HCT116 (cell line): ENCODE results near the gene SLC25A41. TPM values are rescaled to one million over a fixed set of nuclear protein-coding genes. Genes with fewer than 3 reads are reported as not detected.
A peak's percentile ranks its signal among the peaks of the same experiment; 100 is the strongest.

Source experiments
- ATAC-seq: fragments of 200-7000 bp; cut with Tn5 transposase; 2 replicates; pipeline ENCODE4 v1.9.1; 2020; ENCODE audit warnings: mild to moderate bottlenecking, moderate library complexity
- BruUV-seq: library from RNA; stranded (reverse); fragments of 400-500 nt; replicated peaks from 2 replicates; lab custom pipeline; 2021; lab: Mats Ljungman, UMichigan
- CTCF ChIA-PET: fragments of 300-600 bp; sonication (Branson Sonifier 250); formaldehyde crosslinking; loops from one replicate; lab custom pipeline; 2021; ENCODE audit warnings: antibody characterized with exemption; lab: Charles Lee
- POLR2A ChIA-PET: fragments of 300-600, 350-600 bp; sonication (Branson Sonifier 250); formaldehyde crosslinking; loops from one replicate; lab custom pipeline; 2021; ENCODE audit warnings: antibody characterized with exemption; lab: Charles Lee
- RAD21 ChIA-PET, 2 experiments: fragments of 300-600 bp; sonication (Branson Sonifier 250); formaldehyde crosslinking; loops; one replicate each; lab custom pipeline; 2023; ENCODE audit warnings: low total read pairs in 2 of 2; ENCODE audit not compliant: uncharacterized antibody in 2 of 2, unreplicated experiment in 2 of 2, low non-redundant PET in 1 of 2; lab: Charles Lee
- DNase-seq: peaks from one replicate; pipeline ENCODE4 v3.0.0-alpha.2; 2010; ENCODE audit warnings: low read depth, low spot score
- H2AFZ ChIP-seq: fragments of 200-600 bp; shearing (Covaris generic), sonication (generic); 2 replicates; pipeline ENCODE4 v1.6.1; 2017; ENCODE audit warnings: low read depth, mixed run types, mixed read lengths, antibody characterized with exemption, low read length; ENCODE audit not compliant: poor library complexity, severe bottlenecking
- H3K27ac ChIP-seq: 2 replicates; pipeline ENCODE4 v1.5.1; 2012; ENCODE audit warnings: low read depth, low read length
- H3K27me3 ChIP-seq: fragments of 200-600 bp; sonication (generic); 2 replicates; pipeline ENCODE4 v1.6.1; 2016; ENCODE audit warnings: mixed run types, low read length, mixed read lengths; ENCODE audit not compliant: insufficient read depth
- H3K36me3 ChIP-seq, 2 experiments: fragments of 200-500 bp in 1 of 2; fragments of 200-600 bp in 1 of 2; sonication (Bioruptor generic) in 1 of 2; sonication (generic) in 1 of 2; 2 replicates each; pipeline versions ENCODE4 v1.5.1 to v1.6.1; 2014 to 2016; ENCODE audit warnings: low read length in 2 of 2, inconsistent platforms in 1 of 2, mixed read lengths in 1 of 2, mixed run types in 1 of 2; ENCODE audit not compliant: insufficient read depth in 2 of 2, control insufficient read depth in 1 of 2
- H3K4me1 ChIP-seq, 2 experiments: fragments of 200-600 bp in 1 of 2; sonication (generic) in 1 of 2; 2 replicates each; pipeline versions ENCODE4 v1.5.1 to v1.6.1; 2012 to 2017; ENCODE audit warnings: low read length in 2 of 2, inconsistent platforms in 1 of 2, mild to moderate bottlenecking in 1 of 2, mixed read lengths in 1 of 2, mixed run types in 1 of 2, moderate library complexity in 1 of 2; ENCODE audit not compliant: insufficient read depth in 2 of 2, control insufficient read depth in 1 of 2
- H3K4me2 ChIP-seq: fragments of 200-600 bp; sonication (generic); 2 replicates; pipeline ENCODE4 v1.6.1; 2017; ENCODE audit warnings: mixed run types, low read length, mixed read lengths
- H3K4me3 ChIP-seq, 2 experiments: fragments of 200-600 bp in 1 of 2; sonication (generic) in 1 of 2; replicated peaks in 1 of 2; 2 replicates each; pipeline ENCODE4 v1.5.1; 2011 to 2016; ENCODE audit warnings: low read length in 2 of 2, control low read depth in 1 of 2, low read depth in 1 of 2, mild to moderate bottlenecking in 1 of 2, mixed read lengths in 1 of 2, mixed run types in 1 of 2
- H3K79me2 ChIP-seq: fragments of 200-600 bp; sonication (generic); 2 replicates; pipeline ENCODE4 v1.6.1; 2017; ENCODE audit warnings: mild to moderate bottlenecking, mixed run types, low read length, moderate library complexity, mixed read lengths; ENCODE audit not compliant: insufficient read depth
- H3K9ac ChIP-seq: fragments of 200-600 bp; sonication (generic); 2 replicates; pipeline ENCODE4 v1.6.1; 2016; ENCODE audit warnings: low read length, mixed read lengths
- H3K9me2 ChIP-seq: fragments of 200-600 bp; sonication (generic), shearing (Covaris generic); 2 replicates; pipeline ENCODE4 v1.6.1; 2017; ENCODE audit warnings: mixed run types, mild to moderate bottlenecking, moderate library complexity; ENCODE audit not compliant: insufficient read depth
- H3K9me3 ChIP-seq, 2 experiments: fragments of 200-500 bp in 1 of 2; fragments of 200-600 bp in 1 of 2; sonication (Bioruptor generic) in 1 of 2; sonication (generic) in 1 of 2; 2 replicates each; pipeline ENCODE4 v1.6.1; 2014 to 2017; ENCODE audit warnings: low read length in 2 of 2, mixed read lengths in 2 of 2, inconsistent platforms in 1 of 2, low read depth in 1 of 2, mild to moderate bottlenecking in 1 of 2, mixed run types in 1 of 2, moderate library complexity in 1 of 2; ENCODE audit not compliant: control insufficient read depth in 1 of 2, insufficient read depth in 1 of 2
- H4K20me1 ChIP-seq: fragments of 200-600 bp; sonication (generic), shearing (Covaris generic); 2 replicates; pipeline ENCODE4 v1.6.1; 2017; ENCODE audit warnings: mixed run types, mild to moderate bottlenecking, moderate library complexity; ENCODE audit not compliant: insufficient read depth
- CBX3 ChIP-seq: IDR thresholded peaks from 2 replicates; pipeline ENCODE4 v1.6.1; 2012; ENCODE audit warnings: low read depth
- CEBPB ChIP-seq: IDR thresholded peaks from 2 replicates; pipeline ENCODE4 v1.6.1; 2012; ENCODE audit warnings: low read depth
- EGR1 ChIP-seq: IDR thresholded peaks from 2 replicates; pipeline ENCODE4 v1.6.1; 2012; ENCODE audit warnings: low read depth
- ELF1 ChIP-seq: IDR thresholded peaks from 2 replicates; pipeline ENCODE4 v1.6.1; 2012; ENCODE audit warnings: low read depth, borderline replicate concordance
- EZH2 ChIP-seq: fragments of 200-600 bp; sonication (generic); IDR thresholded peaks from 2 replicates; pipeline ENCODE4 v1.6.1; 2017; ENCODE audit warnings: antibody characterized with exemption, mixed run types
- EZH2phosphoT487 ChIP-seq: fragments of 200-600 bp; IDR thresholded peaks from 2 replicates; pipeline ENCODE4 v1.6.1; 2018; ENCODE audit warnings: antibody characterized with exemption, borderline replicate concordance
- FOSL1 ChIP-seq: IDR thresholded peaks from 2 replicates; pipeline ENCODE4 v1.6.1; 2012; ENCODE audit warnings: low read depth
- JUND ChIP-seq: IDR thresholded peaks from 2 replicates; pipeline ENCODE4 v1.6.1; 2012
- POLR2AphosphoS5 ChIP-seq: IDR thresholded peaks from 2 replicates; pipeline ENCODE4 v1.6.1; 2011; ENCODE audit warnings: mild to moderate bottlenecking, low read depth, low read length, moderate library complexity
- RAD21 ChIP-seq: IDR thresholded peaks from 2 replicates; pipeline ENCODE4 v1.6.1; 2012; ENCODE audit warnings: low read depth, mild to moderate bottlenecking
- SRF ChIP-seq: IDR thresholded peaks from 2 replicates; pipeline ENCODE4 v1.6.1; 2012; ENCODE audit warnings: low read depth
- TCF7L2 ChIP-seq: IDR thresholded peaks from 2 replicates; pipeline ENCODE4 v1.7.0; 2011; ENCODE audit warnings: borderline replicate concordance, inconsistent platforms; ENCODE audit not compliant: insufficient read depth, insufficient read length; ENCODE audit errors: extremely low read depth
- YY1 ChIP-seq: IDR thresholded peaks from 2 replicates; pipeline ENCODE4 v1.6.1; 2011; ENCODE audit warnings: low read length, low read depth, moderate library complexity, mild to moderate bottlenecking; ENCODE audit not compliant: insufficient replicate concordance; ENCODE audit errors: extremely low read depth
- ZNF274 ChIP-seq: fragments of 200-500 bp; sonication (Bioruptor generic); IDR thresholded peaks from 2 replicates; pipeline ENCODE4 v1.6.1; 2014; ENCODE audit warnings: mild to moderate bottlenecking, low read depth, low read length, inconsistent platforms
- intact Hi-C: fragments of 100-400 bp; cut with micrococcal nuclease; formaldehyde crosslinking; loops from 2 replicates; pipeline ENCODE4 v1.10.0; 2022
- total RNA-seq: library from RNA; stranded (reverse); gene quantifications from one replicate; pipeline ENCODE4 v1.2.1, GENCODE V29; 2021; ENCODE audit not compliant: unreplicated experiment
- TF ChIP-seq, protein P1 (sequence below): IDR thresholded peaks from 2 replicates; pipeline ENCODE4 v1.6.1; 2011; ENCODE audit warnings: mild to moderate bottlenecking, low read length, moderate library complexity; ENCODE audit not compliant: insufficient replicate concordance; ENCODE audit errors: extremely low read depth
- TF ChIP-seq, protein P2 (sequence below): IDR thresholded peaks from 2 replicates; pipeline ENCODE4 v1.6.1; 2012
- TF ChIP-seq, protein P3 (sequence below), 3 experiments: fragments of 200-600 bp in 1 of 3; sonication (generic) in 1 of 3; IDR thresholded peaks in 2 of 3; conservative IDR thresholded peaks in 1 of 3; 2 replicates each; pipeline ENCODE4 v1.5.1; 2012 to 2017; ENCODE audit warnings: low read depth in 2 of 3, low read length in 2 of 3, antibody characterized with exemption in 1 of 3, borderline replicate concordance in 1 of 3, control low read depth in 1 of 3, mild to moderate bottlenecking in 1 of 3, mixed read lengths in 1 of 3, mixed run types in 1 of 3, moderate library complexity in 1 of 3; ENCODE audit not compliant: insufficient read depth in 1 of 3
- TF ChIP-seq, protein P4 (sequence below): IDR thresholded peaks from 2 replicates; pipeline ENCODE4 v1.6.1; 2012; ENCODE audit warnings: low read depth

Gene SLC25A41
- total RNA-seq, 1 experiment from 2014 or later: 0.93 TPM

DNA sequence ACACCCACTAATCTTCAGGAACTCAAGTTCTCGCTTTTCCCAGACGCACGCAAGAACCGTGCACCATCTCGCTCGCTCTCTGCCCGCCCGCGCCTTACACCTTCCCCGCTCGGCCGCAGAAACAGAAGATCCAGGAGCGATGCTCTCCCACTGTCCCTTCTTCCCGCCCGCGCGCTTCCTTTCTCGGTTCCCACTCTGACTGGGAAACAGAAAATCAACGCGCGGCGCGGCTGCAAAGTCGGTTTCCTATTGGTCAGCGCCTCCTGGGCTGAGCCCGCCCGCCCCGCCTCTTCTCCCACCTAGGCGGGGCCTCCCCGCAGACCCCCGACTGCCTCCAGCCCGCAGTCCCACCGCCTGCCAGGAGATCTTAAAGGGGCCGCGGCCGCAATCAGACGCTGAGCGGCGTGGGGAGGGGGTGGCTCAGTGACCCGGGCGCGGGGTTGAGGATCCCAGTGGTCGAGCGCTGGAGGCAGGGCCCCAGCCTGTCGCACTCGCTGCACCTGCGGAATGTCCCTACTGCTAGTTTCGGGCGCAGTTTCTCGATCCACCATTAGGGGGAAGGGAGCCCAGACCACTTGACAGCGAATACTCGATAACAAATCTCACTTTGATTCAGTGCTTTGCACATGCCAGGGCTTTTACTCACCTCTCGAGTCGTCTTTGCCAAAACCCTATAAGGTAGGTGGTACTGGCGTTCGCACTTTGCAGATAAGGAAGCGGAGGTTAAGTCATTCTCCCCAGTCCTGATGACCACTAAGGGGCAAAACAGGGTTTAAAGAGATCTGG is 26.7 kb upstream of the SLC25A41 start:
- H3K27ac ChIP-seq: peak overlapping the region; percentile 62
- peak overlapping the region; percentile 71 for H3K9ac ChIP-seq
- H3K9me2 ChIP-seq: no peaks in the 10 kb centered on the region
- ChIA-PET CTCF (interaction anchor here (1.0 kb wide), 1 partner anchor 35 kb away, joined by 4 read pairs; the partner anchor contains the start of gene KHSRP), RAD21 (interaction anchor here in 1 of 2 experiments (0.7 kb wide), 1 partner anchor 123 kb away, joined by 4 read pairs; no protein-coding TSS in a partner anchor), POLR2A (no interaction called here)
- intact Hi-C loops: no loop called here
- peak; percentile 97 for DNase-seq
- no peaks in the 10 kb centered on the region for H3K27me3 ChIP-seq
- peaks cover 3 to 5% of the 10 kb centered on the region in 2 experiments; a peak in 2 of 4 replicates for H3K36me3 ChIP-seq
- H3K4me1 ChIP-seq: peaks cover 21 to 41% of the 10 kb centered on the region in 2 experiments
- no peaks in the 10 kb centered on the region for H4K20me1 ChIP-seq
- H2AFZ ChIP-seq: peak overlapping the region; percentile 44
- peaks cover 13% of the 10 kb centered on the region for H3K79me2 ChIP-seq
- peak; percentile 73 for ATAC-seq
- H3K4me2 ChIP-seq: peak overlapping the region; percentile 99
- BruUV-seq: no TSS peak
- H3K4me3 ChIP-seq: peak overlapping the region; percentile 66 to 88
- no peaks in the 10 kb centered on the region for H3K9me3 ChIP-seq
- TF ChIP-seq EZH2phosphoT487 (no peak), CBX3 (peak; percentile 36), JUND (no peak), RAD21 (no peak), CEBPB (no peak), POLR2AphosphoS5 (0 out of 2 replicates have a peak, but pooled peaks have one; percentile 34), YY1 (peak; percentile 33), TCF7L2 (peak; percentile 14), EZH2 (no peak), ELF1 (no peak), EGR1 (no peak), FOSL1 (no peak; the same call in 1 of the 2 replicates), SRF (no peak), ZNF274 (no peak)
- TF ChIP-seq, protein P1, sequence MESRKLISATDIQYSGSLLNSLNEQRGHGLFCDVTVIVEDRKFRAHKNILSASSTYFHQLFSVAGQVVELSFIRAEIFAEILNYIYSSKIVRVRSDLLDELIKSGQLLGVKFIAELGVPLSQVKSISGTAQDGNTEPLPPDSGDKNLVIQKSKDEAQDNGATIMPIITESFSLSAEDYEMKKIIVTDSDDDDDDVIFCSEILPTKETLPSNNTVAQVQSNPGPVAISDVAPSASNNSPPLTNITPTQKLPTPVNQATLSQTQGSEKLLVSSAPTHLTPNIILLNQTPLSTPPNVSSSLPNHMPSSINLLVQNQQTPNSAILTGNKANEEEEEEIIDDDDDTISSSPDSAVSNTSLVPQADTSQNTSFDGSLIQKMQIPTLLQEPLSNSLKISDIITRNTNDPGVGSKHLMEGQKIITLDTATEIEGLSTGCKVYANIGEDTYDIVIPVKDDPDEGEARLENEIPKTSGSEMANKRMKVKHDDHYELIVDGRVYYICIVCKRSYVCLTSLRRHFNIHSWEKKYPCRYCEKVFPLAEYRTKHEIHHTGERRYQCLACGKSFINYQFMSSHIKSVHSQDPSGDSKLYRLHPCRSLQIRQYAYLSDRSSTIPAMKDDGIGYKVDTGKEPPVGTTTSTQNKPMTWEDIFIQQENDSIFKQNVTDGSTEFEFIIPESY: no peak
- TF ChIP-seq, protein P2, sequence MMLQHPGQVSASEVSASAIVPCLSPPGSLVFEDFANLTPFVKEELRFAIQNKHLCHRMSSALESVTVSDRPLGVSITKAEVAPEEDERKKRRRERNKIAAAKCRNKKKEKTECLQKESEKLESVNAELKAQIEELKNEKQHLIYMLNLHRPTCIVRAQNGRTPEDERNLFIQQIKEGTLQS: no peak
- TF ChIP-seq, protein P3, sequence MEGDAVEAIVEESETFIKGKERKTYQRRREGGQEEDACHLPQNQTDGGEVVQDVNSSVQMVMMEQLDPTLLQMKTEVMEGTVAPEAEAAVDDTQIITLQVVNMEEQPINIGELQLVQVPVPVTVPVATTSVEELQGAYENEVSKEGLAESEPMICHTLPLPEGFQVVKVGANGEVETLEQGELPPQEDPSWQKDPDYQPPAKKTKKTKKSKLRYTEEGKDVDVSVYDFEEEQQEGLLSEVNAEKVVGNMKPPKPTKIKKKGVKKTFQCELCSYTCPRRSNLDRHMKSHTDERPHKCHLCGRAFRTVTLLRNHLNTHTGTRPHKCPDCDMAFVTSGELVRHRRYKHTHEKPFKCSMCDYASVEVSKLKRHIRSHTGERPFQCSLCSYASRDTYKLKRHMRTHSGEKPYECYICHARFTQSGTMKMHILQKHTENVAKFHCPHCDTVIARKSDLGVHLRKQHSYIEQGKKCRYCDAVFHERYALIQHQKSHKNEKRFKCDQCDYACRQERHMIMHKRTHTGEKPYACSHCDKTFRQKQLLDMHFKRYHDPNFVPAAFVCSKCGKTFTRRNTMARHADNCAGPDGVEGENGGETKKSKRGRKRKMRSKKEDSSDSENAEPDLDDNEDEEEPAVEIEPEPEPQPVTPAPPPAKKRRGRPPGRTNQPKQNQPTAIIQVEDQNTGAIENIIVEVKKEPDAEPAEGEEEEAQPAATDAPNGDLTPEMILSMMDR (IDR thresholded peaks at IDR 0.05 in 2 of 3, conservative IDR thresholded peaks at IDR 0.05 in 1 of 3; ENCODE audit: borderline replicate concordance in 1 of 3, insufficient read depth in 1 of 3, low read depth in 2 of 3, low read length in 2 of 3): peak in 2 of 3 experiments; percentile 48 to 61; a peak in 4 of 6 replicates
- TF ChIP-seq, protein P4, sequence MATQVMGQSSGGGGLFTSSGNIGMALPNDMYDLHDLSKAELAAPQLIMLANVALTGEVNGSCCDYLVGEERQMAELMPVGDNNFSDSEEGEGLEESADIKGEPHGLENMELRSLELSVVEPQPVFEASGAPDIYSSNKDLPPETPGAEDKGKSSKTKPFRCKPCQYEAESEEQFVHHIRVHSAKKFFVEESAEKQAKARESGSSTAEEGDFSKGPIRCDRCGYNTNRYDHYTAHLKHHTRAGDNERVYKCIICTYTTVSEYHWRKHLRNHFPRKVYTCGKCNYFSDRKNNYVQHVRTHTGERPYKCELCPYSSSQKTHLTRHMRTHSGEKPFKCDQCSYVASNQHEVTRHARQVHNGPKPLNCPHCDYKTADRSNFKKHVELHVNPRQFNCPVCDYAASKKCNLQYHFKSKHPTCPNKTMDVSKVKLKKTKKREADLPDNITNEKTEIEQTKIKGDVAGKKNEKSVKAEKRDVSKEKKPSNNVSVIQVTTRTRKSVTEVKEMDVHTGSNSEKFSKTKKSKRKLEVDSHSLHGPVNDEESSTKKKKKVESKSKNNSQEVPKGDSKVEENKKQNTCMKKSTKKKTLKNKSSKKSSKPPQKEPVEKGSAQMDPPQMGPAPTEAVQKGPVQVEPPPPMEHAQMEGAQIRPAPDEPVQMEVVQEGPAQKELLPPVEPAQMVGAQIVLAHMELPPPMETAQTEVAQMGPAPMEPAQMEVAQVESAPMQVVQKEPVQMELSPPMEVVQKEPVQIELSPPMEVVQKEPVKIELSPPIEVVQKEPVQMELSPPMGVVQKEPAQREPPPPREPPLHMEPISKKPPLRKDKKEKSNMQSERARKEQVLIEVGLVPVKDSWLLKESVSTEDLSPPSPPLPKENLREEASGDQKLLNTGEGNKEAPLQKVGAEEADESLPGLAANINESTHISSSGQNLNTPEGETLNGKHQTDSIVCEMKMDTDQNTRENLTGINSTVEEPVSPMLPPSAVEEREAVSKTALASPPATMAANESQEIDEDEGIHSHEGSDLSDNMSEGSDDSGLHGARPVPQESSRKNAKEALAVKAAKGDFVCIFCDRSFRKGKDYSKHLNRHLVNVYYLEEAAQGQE: no peak
